IMR-90 (cell line): ENCODE measurements around the gene TET1.

ENCODE experiments used
- BHLHE40 ChIP-seq: fragments of 150-350 bp; IDR thresholded peaks from 2 replicates; pipeline ENCODE4 v1.6.1; 2016; ENCODE audit warnings: mild to moderate bottlenecking, low read depth, low read length
- FOS ChIP-seq: fragments of 150-350 bp; IDR thresholded peaks from 2 replicates; pipeline ENCODE4 v1.6.1; 2016; ENCODE audit warnings: low read depth, low read length
- MXI1 ChIP-seq: IDR thresholded peaks from 2 replicates; pipeline ENCODE4 v1.6.1; 2012; ENCODE audit warnings: low read depth, mild to moderate bottlenecking, low read length, moderate library complexity, borderline replicate concordance
- POLR2A ChIP-seq: IDR thresholded peaks from 2 replicates; pipeline ENCODE4 v1.6.1; 2012; ENCODE audit warnings: mild to moderate bottlenecking, low read depth, low read length
- RAD21 ChIP-seq: IDR thresholded peaks from 2 replicates; pipeline ENCODE4 v1.6.1; 2012; ENCODE audit warnings: low read length, improper control_type of control experiment
- RCOR1 ChIP-seq: IDR thresholded peaks from 2 replicates; pipeline ENCODE4 v1.6.1; 2012; ENCODE audit warnings: mild to moderate bottlenecking, low read length, improper control_type of control experiment; ENCODE audit not compliant: insufficient replicate concordance
- USF2 ChIP-seq: fragments of 150-350 bp; IDR thresholded peaks from 2 replicates; pipeline ENCODE4 v1.6.1; 2017; ENCODE audit warnings: mild to moderate bottlenecking, antibody characterized with exemption, low read length, low read depth
- TF ChIP-seq, protein P1 (sequence below): conservative IDR thresholded peaks from 2 replicates; pipeline ENCODE4 v1.5.1; 2012; ENCODE audit warnings: mild to moderate bottlenecking, low read depth, low read length, improper control_type of control experiment
- TF ChIP-seq, protein P2 (sequence below): fragments of 150-350 bp; IDR thresholded peaks from 2 replicates; pipeline ENCODE4 v1.6.1; 2016; ENCODE audit warnings: low read depth, mild to moderate bottlenecking, low read length, moderate library complexity, borderline replicate concordance

DNA sequence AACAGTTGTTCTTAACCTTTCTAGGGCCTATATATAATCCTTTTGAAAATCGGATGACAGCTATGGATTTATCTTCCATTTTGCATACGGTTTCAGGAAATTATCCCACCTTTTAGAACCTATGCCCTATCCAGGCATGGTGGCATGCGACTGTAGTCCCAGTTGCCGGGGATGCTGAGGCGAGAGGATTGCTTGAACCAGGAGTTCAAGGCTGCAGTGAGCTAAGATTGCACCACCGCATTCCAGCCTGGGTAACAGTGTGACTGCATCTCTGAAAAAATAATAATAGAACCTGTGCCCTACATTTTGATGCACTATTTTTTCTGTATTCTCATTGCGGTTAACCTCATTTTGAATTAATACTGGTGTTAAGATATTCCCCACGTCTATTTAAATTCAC is 172.5 kb downstream of the TET1 start:
- TF ChIP-seq MXI1 (no peak), RAD21 (no peak), POLR2A (no peak), RCOR1 (no peak), BHLHE40 (no peak), FOS (no peak), USF2 (no peak)
- TF ChIP-seq, protein P1, sequence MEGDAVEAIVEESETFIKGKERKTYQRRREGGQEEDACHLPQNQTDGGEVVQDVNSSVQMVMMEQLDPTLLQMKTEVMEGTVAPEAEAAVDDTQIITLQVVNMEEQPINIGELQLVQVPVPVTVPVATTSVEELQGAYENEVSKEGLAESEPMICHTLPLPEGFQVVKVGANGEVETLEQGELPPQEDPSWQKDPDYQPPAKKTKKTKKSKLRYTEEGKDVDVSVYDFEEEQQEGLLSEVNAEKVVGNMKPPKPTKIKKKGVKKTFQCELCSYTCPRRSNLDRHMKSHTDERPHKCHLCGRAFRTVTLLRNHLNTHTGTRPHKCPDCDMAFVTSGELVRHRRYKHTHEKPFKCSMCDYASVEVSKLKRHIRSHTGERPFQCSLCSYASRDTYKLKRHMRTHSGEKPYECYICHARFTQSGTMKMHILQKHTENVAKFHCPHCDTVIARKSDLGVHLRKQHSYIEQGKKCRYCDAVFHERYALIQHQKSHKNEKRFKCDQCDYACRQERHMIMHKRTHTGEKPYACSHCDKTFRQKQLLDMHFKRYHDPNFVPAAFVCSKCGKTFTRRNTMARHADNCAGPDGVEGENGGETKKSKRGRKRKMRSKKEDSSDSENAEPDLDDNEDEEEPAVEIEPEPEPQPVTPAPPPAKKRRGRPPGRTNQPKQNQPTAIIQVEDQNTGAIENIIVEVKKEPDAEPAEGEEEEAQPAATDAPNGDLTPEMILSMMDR = no peak
- TF ChIP-seq, protein P2, sequence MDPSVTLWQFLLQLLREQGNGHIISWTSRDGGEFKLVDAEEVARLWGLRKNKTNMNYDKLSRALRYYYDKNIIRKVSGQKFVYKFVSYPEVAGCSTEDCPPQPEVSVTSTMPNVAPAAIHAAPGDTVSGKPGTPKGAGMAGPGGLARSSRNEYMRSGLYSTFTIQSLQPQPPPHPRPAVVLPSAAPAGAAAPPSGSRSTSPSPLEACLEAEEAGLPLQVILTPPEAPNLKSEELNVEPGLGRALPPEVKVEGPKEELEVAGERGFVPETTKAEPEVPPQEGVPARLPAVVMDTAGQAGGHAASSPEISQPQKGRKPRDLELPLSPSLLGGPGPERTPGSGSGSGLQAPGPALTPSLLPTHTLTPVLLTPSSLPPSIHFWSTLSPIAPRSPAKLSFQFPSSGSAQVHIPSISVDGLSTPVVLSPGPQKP = no peak
